ENCODE measurements around the gene MTHFD2L. TPM values are rescaled to one million over a fixed set of nuclear protein-coding genes. Genes with fewer than 3 reads are reported as not detected.
A peak's percentile ranks its signal among the peaks of the same experiment; 100 is the strongest.

MTHFD2L gene
- total and polyA plus RNA-seq, 9 of the 15 experiments (the other 6 are each of a cell fraction or from before 2014, with no cell fraction given): 10.0 to 39.0 (median 26.0) TPM

GRCh38 chr4:74157561-74158465 lies at the start of gene MTHFD2L (continued):
- TF ChIP-seq BCLAF1 (IDR thresholded peaks at IDR 0.05; ENCODE audit: borderline replicate concordance in 1 of 2, control insufficient read depth in 1 of 2, low read depth in 2 of 2, low read length in 1 of 2) (peak in 1 of 2 experiments; percentile 81; a peak in 1 of 4 replicates), NUFIP1 (IDR thresholded peaks at IDR 0.05; ENCODE audit: partially characterized antibody) (no peak), PRPF4 (IDR thresholded peaks at IDR 0.05; ENCODE audit: insufficient read depth, low read depth, low read length, poor library complexity, severe bottlenecking) (peak; percentile 28), MCM2 (IDR thresholded peaks at IDR 0.05; ENCODE audit: low read depth) (no peak), GTF3C2 (IDR thresholded peaks at IDR 0.05; ENCODE audit: borderline replicate concordance, extremely low read depth, insufficient read length) (no peak), BRF1 (IDR thresholded peaks at IDR 0.05; ENCODE audit: borderline replicate concordance, extremely low read depth, insufficient read length) (no peak), RFX5 (IDR thresholded peaks at IDR 0.05; ENCODE audit: low read depth, low read length) (no peak), E2F6 (IDR thresholded peaks at IDR 0.05; ENCODE audit: borderline replicate concordance in 1 of 2, extremely low read depth in 1 of 2, insufficient read depth in 1 of 2, insufficient read length in 1 of 2, low read depth in 1 of 2, low read length in 1 of 2, poor library complexity in 1 of 2, severe bottlenecking in 1 of 2) (peak in 1 of 2 experiments; percentile 37), ARNT (IDR thresholded peaks at IDR 0.05) (no peak), ZBTB5 (IDR thresholded peaks at IDR 0.05) (0 out of 2 replicates have a peak, but pooled peaks have one; percentile 34), POLR3A (IDR thresholded peaks at IDR 0.05; ENCODE audit: borderline replicate concordance, extremely low read depth, insufficient read depth, insufficient read length) (no peak), ELK3 (CRISPR knock-in tag; IDR thresholded peaks at IDR 0.05) (no peak; the same call in 1 of the 2 replicates), MTA3 (IDR thresholded peaks at IDR 0.05; ENCODE audit: borderline replicate concordance) (peak; percentile 93)

Measured in K562 (cell line).